ENCODE data around the gene ICE2. TPM values are rescaled to one million over a fixed set of nuclear protein-coding genes. Genes with fewer than 3 reads are reported as not detected.
A peak's percentile ranks its signal among the peaks of the same experiment; 100 is the strongest.

ICE2 gene
- total and polyA plus RNA-seq, 4 donors = 5.7 to 26.6 (median 16.8) TPM

GRCh38 chr15:60483042-60483441 is 4.1 kb upstream of the ICE2 start (continued):
- TF ChIP-seq ATF3 (IDR thresholded peaks at IDR 0.05) (no peak), YY1 (IDR thresholded peaks at IDR 0.05) (no peak), GABPA (IDR thresholded peaks at IDR 0.05 in 1 of 2, conservative IDR thresholded peaks at IDR 0.05 in 1 of 2) (no peak), ZBTB33 (IDR thresholded peaks at IDR 0.05) (no peak), FOXA1 (IDR thresholded peaks at IDR 0.05) (no peak), NR2F2 (IDR thresholded peaks at IDR 0.05) (no peak)

GRCh38 chr15:60480888-60481287 is 1.9 kb upstream of the ICE2 start:
- peak overlapping the region in 1 of 2 donors; percentile 52 for H3K9ac ChIP-seq (ENCODE audit: low read depth in 1 of 2, low read length in 2 of 2)
- no peaks in the 10 kb centered on the region for H3K36me3 ChIP-seq (ENCODE audit: control insufficient read depth in 4 of 4, insufficient read depth in 3 of 4, low read depth in 1 of 4, low read length in 3 of 4)
- DNase-seq (ENCODE audit: low spot score) = no peak
- 38% methylated on average over 3 of the region's 3 CpGs for WGBS
- no peaks in the 10 kb centered on the region for H3K27me3 ChIP-seq (ENCODE audit: control insufficient read depth in 4 of 4, insufficient read depth in 4 of 4, low read length in 3 of 4)
- peak in 1 of 2 donors; percentile 60 for TF ChIP-seq JUND (IDR thresholded peaks at IDR 0.05)
- TF ChIP-seq YY1 (IDR thresholded peaks at IDR 0.05) = peak; percentile 61
- TF ChIP-seq RAD21 (IDR thresholded peaks at IDR 0.05) = peak in 1 of 2 donors; percentile 31
- TF ChIP-seq FOXA1 (IDR thresholded peaks at IDR 0.05) = no peak
- peak; percentile 48 to 65 for TF ChIP-seq HNF4A (conservative IDR thresholded peaks at IDR 0.05)
- TF ChIP-seq GABPA (IDR thresholded peaks at IDR 0.05 in 1 of 2, conservative IDR thresholded peaks at IDR 0.05 in 1 of 2) = no peak
- TF ChIP-seq RXRA (IDR thresholded peaks at IDR 0.05) = peak; percentile 37 to 76
- TF ChIP-seq TAF1 (conservative IDR thresholded peaks at IDR 0.05) = no peak
- no peak for TF ChIP-seq HNF4G (IDR thresholded peaks at IDR 0.05)
- peak; percentile 42 for TF ChIP-seq FOXA2 (IDR thresholded peaks at IDR 0.05)
- TF ChIP-seq ATF3 (IDR thresholded peaks at IDR 0.05) = no peak
- TF ChIP-seq SP1 (IDR thresholded peaks at IDR 0.05) = peak; percentile 37
- peak in 1 of 2 donors; percentile 39 for TF ChIP-seq EGR1 (IDR thresholded peaks at IDR 0.05; ENCODE audit: low read depth in 2 of 2)
- TF ChIP-seq REST (IDR thresholded peaks at IDR 0.05) = no peak
- peak; percentile 62 for TF ChIP-seq MAX (IDR thresholded peaks at IDR 0.05)
- TF ChIP-seq ZBTB33 (IDR thresholded peaks at IDR 0.05) = peak; percentile 66
- TF ChIP-seq NR2F2 (IDR thresholded peaks at IDR 0.05) = no peak
- no peak overlapping the region for H3K4me3 ChIP-seq (ENCODE audit: low read depth in 1 of 3, low read length in 3 of 3)
- H3K9me3 ChIP-seq (ENCODE audit: control insufficient read depth in 4 of 4, low read length in 3 of 4) = no peaks in the 10 kb centered on the region
- H3K4me1 ChIP-seq (ENCODE audit: control insufficient read depth in 4 of 4, insufficient read depth in 4 of 4, low read length in 3 of 4) = peaks cover 15 to 48% (median 32%) of the 10 kb centered on the region in 4 donors
- peak overlapping the region; percentile 91 to 93 for H3K27ac ChIP-seq (ENCODE audit: low read depth in 1 of 2, low read length in 2 of 2)

Data from liver (tissue), 9 donors.